Epithelial cell of proximal tubule (primary cell): ENCODE data around the gene RRP7A. TPM values are rescaled to one million over a fixed set of nuclear protein-coding genes. Genes with fewer than 3 reads are reported as not detected.
A peak's percentile ranks its signal among the peaks of the same experiment; 100 is the strongest.
"Not testable (repeated sequence)": the region's sequence is repeated elsewhere in the genome, so short reads cannot be mapped to it uniquely, and the experiment has no call there.

ENCODE experiments used
- DNase-seq: peaks from one replicate; pipeline ENCODE4 v3.0.0-alpha.2; 2011; ENCODE audit warnings: low read depth
- H3K4me3 ChIP-seq: 2 replicates; pipeline ENCODE4 v1.5.1; 2011; ENCODE audit warnings: low read depth, mild to moderate bottlenecking, low read length
- CTCF ChIP-seq: conservative IDR thresholded peaks from 2 replicates; pipeline ENCODE4 v1.5.1; 2012; ENCODE audit warnings: low read depth, mild to moderate bottlenecking, low read length
- total RNA-seq: library from RNA; depleted of rRNA; stranded (reverse); fragments of >200 nt; gene quantifications from 2 replicates; pipeline ENCODE4 v1.2.3, GENCODE V29; 2015

RRP7A gene
- total RNA-seq, 1 donor from 2014 or later, result 52.6 TPM

DNA sequence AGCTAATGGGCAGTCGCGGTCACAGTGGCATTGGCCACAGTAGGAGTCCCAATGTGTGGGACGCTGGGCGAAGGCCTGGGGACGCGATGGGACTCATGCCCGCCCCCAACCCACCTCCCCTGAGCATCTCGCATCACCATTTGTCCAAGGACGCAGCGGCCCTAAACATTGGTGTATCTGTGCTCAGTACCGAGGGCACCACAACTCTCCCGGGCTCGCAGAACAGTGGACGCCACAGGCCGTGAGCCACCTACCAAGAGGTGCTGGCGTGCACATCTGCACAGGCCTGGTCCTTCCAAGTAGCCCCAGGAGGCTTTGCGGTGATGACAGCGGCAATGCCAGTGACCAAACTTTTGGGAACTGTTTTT is 27.3 kb downstream of the RRP7A start:
- TF ChIP-seq CTCF, result no peak
- DNase-seq, result no peak
- H3K4me3 ChIP-seq, result no peak overlapping the region

GRCh38 chr22:42490243-42490832 is 29.3 kb downstream of the RRP7A start:
- DNase-seq, result no peak
- TF ChIP-seq CTCF, result no peak
- no peak overlapping the region for H3K4me3 ChIP-seq

GRCh38 chr22:42489000-42489399 is 30.6 kb downstream of the RRP7A start:
- no peak for TF ChIP-seq CTCF
- no peak overlapping the region for H3K4me3 ChIP-seq
- no peak for DNase-seq

DNA sequence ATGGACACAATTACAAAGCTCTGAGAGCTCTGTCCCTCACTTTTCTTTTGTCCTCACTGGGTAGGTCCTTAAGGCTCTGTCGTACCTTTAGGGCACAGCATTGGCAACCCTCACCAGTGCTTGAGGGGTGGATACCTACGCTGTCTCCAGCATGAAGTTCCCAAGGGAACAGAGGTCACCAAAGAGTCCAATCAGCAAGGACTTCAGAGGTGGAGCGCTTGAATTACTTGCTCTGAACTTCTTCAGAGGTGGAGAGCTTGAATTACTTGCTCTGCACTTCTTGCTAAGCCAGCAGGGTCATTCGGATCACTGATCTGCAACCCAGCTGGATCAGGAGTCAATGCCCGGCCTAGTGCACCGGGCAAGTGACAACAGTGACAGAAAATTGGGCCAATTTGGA is 35.1 kb downstream of the RRP7A start:
- no peak overlapping the region for H3K4me3 ChIP-seq
- DNase-seq, result no peak
- no peak for TF ChIP-seq CTCF

- H3K4me3 ChIP-seq, result not testable (repeated sequence)
These were observed 35.9 kb downstream of the RRP7A start for GRCh38 chr22:42483610-42484223.

GRCh38 chr22:42475122-42475521 is 44.5 kb downstream of the RRP7A start:
- no peak for TF ChIP-seq CTCF
- DNase-seq, result no peak
- no peak overlapping the region for H3K4me3 ChIP-seq

More at GRCh38 chr22:42483610-42484223, 35.9 kb downstream of the RRP7A start:
- DNase-seq, result not testable (repeated sequence)

GRCh38 chr22:42473484-42474193 is 46.0 kb downstream of the RRP7A start:
- no peak overlapping the region for H3K4me3 ChIP-seq
- peak; percentile 81 for TF ChIP-seq CTCF
- DNase-seq, result peak; percentile 26
